ENCODE results near the gene KIF19.

DNA sequence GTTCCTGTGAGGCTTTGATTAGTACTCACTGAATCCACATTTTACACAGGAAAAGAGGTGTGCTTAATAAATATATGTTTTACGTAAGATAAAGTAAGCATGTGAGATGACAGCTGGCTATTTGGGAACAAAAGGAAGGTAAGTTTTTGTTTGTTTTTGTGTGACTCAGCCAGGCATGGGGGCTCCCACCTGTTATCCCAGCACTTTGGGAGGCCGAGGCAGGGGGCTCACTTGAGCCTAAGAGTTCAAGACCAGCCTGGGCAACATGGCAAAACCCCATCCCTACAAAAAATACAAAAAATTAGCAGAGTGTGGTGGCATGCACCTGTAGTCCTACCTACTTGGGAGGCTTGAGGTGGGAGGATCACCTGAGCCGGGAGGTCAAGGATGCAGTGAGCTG, 59.2 kb downstream of the KIF19 start:
- no peak for TF ChIP-seq POLR2A (IDR thresholded peaks at IDR 0.05)
- TF ChIP-seq, protein P1, sequence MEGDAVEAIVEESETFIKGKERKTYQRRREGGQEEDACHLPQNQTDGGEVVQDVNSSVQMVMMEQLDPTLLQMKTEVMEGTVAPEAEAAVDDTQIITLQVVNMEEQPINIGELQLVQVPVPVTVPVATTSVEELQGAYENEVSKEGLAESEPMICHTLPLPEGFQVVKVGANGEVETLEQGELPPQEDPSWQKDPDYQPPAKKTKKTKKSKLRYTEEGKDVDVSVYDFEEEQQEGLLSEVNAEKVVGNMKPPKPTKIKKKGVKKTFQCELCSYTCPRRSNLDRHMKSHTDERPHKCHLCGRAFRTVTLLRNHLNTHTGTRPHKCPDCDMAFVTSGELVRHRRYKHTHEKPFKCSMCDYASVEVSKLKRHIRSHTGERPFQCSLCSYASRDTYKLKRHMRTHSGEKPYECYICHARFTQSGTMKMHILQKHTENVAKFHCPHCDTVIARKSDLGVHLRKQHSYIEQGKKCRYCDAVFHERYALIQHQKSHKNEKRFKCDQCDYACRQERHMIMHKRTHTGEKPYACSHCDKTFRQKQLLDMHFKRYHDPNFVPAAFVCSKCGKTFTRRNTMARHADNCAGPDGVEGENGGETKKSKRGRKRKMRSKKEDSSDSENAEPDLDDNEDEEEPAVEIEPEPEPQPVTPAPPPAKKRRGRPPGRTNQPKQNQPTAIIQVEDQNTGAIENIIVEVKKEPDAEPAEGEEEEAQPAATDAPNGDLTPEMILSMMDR (IDR thresholded peaks at IDR 0.05), result no peak

All from uterus (tissue), 2 donors.